Spleen (tissue), 7 donors: Measurements from ENCODE around the gene KLRK1.

Experiments used
- POLR2A ChIP-seq, 3 donors: fragments of 450-650 bp; IDR thresholded peaks; one replicate each; pipeline ENCODE4 v1.5.1; 2017; ENCODE audit warnings: antibody characterized with exemption in 3 of 3, mild to moderate bottlenecking in 1 of 3
- POLR2AphosphoS5 ChIP-seq, 3 donors: sonication (generic); formaldehyde crosslinking; IDR thresholded peaks; one replicate each; pipeline ENCODE4 v1.5.1; 2017; ENCODE audit warnings: antibody characterized with exemption in 3 of 3
- TF ChIP-seq, protein P1 (sequence below), 11 experiments: fragments of 200-600 bp in 7 of 11; fragments of 450-650 bp in 4 of 11; sonication (generic) in 4 of 11; IDR thresholded peaks in 8 of 11; conservative IDR thresholded peaks in 3 of 11; 1 replicate in 7 of 11; 2 replicates in 4 of 11; pipeline versions ENCODE4 v1.4.0 to v1.8.0; 2016 to 2021; ENCODE audit warnings: antibody characterized with exemption in 11 of 11, inconsistent platforms in 4 of 11, mild to moderate bottlenecking in 1 of 11
- donor health status: DM: no; HTN: no; CAD: no; lungs with moderate emphysema.
- donor health status: DM: no; HTN: no; CAD: no.
- donor health status: DM: no; HTN: no; CAD: no.

DNA sequence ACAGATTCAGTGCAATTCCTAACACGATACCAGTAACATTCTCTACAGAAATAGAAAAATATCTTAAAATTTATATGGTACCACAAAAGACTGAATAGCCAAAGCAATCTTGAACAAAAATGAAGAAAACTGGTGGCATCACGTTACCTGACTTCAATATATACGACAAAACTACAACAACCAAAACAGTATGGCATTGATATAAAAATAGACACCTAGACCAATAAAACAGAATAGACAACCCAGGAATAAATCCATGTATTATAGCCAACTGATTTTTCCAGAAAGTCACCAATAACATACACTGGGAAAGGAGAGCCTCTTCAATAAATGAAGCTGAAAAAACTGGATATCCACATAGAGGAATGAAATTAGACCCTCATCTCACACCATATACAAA lies 5.7 kb downstream of the KLRK1 start:
- TF ChIP-seq POLR2AphosphoS5 (IDR thresholded peaks at IDR 0.05) (no peak), POLR2A (IDR thresholded peaks at IDR 0.05) (no peak)
- TF ChIP-seq, protein P1, sequence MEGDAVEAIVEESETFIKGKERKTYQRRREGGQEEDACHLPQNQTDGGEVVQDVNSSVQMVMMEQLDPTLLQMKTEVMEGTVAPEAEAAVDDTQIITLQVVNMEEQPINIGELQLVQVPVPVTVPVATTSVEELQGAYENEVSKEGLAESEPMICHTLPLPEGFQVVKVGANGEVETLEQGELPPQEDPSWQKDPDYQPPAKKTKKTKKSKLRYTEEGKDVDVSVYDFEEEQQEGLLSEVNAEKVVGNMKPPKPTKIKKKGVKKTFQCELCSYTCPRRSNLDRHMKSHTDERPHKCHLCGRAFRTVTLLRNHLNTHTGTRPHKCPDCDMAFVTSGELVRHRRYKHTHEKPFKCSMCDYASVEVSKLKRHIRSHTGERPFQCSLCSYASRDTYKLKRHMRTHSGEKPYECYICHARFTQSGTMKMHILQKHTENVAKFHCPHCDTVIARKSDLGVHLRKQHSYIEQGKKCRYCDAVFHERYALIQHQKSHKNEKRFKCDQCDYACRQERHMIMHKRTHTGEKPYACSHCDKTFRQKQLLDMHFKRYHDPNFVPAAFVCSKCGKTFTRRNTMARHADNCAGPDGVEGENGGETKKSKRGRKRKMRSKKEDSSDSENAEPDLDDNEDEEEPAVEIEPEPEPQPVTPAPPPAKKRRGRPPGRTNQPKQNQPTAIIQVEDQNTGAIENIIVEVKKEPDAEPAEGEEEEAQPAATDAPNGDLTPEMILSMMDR (IDR thresholded peaks at IDR 0.05 in 8 of 11, conservative IDR thresholded peaks at IDR 0.05 in 3 of 11), result no peak
